Esophagus (tissue), 2 donors: ENCODE measurements around the gene NCF2. TPM values are rescaled to one million over a fixed set of nuclear protein-coding genes. Genes with fewer than 3 reads are reported as not detected.
A peak's percentile ranks its signal among the peaks of the same experiment; 100 is the strongest.
"Not testable (repeated sequence)": the region's sequence is repeated elsewhere in the genome, so short reads cannot be mapped to it uniquely, and the experiment has no call there.

Source experiments
- H3K27ac ChIP-seq, 2 donors: one replicate each; pipeline ENCODE4 v1.5.1; 2013; ENCODE audit warnings: low read depth in 2 of 2, mild to moderate bottlenecking in 2 of 2, inconsistent platforms in 1 of 2, low read length in 1 of 2, moderate library complexity in 1 of 2
- H3K27me3 ChIP-seq, 2 donors: one replicate each; pipeline ENCODE4 v1.6.1; 2013; ENCODE audit warnings: low read length in 2 of 2, control low read depth in 1 of 2, mild to moderate bottlenecking in 1 of 2; ENCODE audit not compliant: insufficient read depth in 2 of 2, control insufficient read depth in 1 of 2
- H3K36me3 ChIP-seq, 2 donors: one replicate each; pipeline ENCODE4 v1.6.1; 2013; ENCODE audit warnings: low read length in 1 of 2; ENCODE audit not compliant: control insufficient read depth in 2 of 2, insufficient read depth in 2 of 2
- H3K4me1 ChIP-seq, 2 donors: one replicate each; pipeline ENCODE4 v1.6.1; 2013; ENCODE audit warnings: low read length in 1 of 2; ENCODE audit not compliant: control insufficient read depth in 2 of 2, insufficient read depth in 2 of 2
- H3K4me3 ChIP-seq, 2 donors: one replicate each; pipeline ENCODE4 v1.5.1; 2013; ENCODE audit warnings: low read length in 2 of 2, mild to moderate bottlenecking in 2 of 2, low read depth in 1 of 2, moderate library complexity in 1 of 2
- H3K9me3 ChIP-seq, 2 donors: one replicate each; pipeline ENCODE4 v1.6.1; 2013; ENCODE audit warnings: mild to moderate bottlenecking in 2 of 2, low read depth in 1 of 2, low read length in 1 of 2, moderate library complexity in 1 of 2; ENCODE audit not compliant: control insufficient read depth in 2 of 2, insufficient read depth in 1 of 2
- WGBS, 2 donors: extraction: QIAGEN DNeasy Blood & Tissue Kit; methylation state at CpG; one replicate each; pipeline ENCODE4 v1.1.7; 2013; 5-methylcytosine and 5-hydroxymethylcytosine counted together
- polyA plus RNA-seq, 2 donors: library from polyadenylated mRNA; stranded (reverse); fragments of 200-250 nt; gene quantifications; one replicate each; pipeline ENCODE4 v1.2.3, GENCODE V29; 2013
- donor health status: healthy with polysubstance abuse.
- donor health status: Bipolar disorder and iron deficiency.

Gene NCF2
- polyA plus RNA-seq, 2 donors: 3.4 to 3.9 TPM

GRCh38 chr1:183612975-183613374 lies 22.7 kb upstream of the NCF2 start:
- not testable (repeated sequence) for H3K9me3 ChIP-seq, H3K36me3 ChIP-seq, H3K27me3 ChIP-seq, H3K4me1 ChIP-seq, H3K27ac ChIP-seq, H3K4me3 ChIP-seq
- WGBS, 2 donors: 79 to 85% methylated on average over 3 of the region's 3 CpGs

GRCh38 chr1:183612407-183612806 lies 22.1 kb upstream of the NCF2 start:
- no peak overlapping the region for H3K27ac ChIP-seq
- H3K9me3 ChIP-seq: no peaks in the 10 kb centered on the region
- H3K27me3 ChIP-seq: no peaks in the 10 kb centered on the region
- H3K36me3 ChIP-seq: no peaks in the 10 kb centered on the region
- no peak overlapping the region for H3K4me3 ChIP-seq
- H3K4me1 ChIP-seq: peaks cover 0 to 3% of the 10 kb centered on the region in 2 donors
- 52 to 77% methylated on average over 3 of the region's 3 CpGs for WGBS, 2 donors

GRCh38 chr1:183611021-183611420 lies 20.8 kb upstream of the NCF2 start:
- Histone ChIP-seq H3K9me3 (no peaks in the 10 kb centered on the region), H3K4me3 (no peak overlapping the region), H3K27ac (no peak overlapping the region), H3K27me3 (no peaks in the 10 kb centered on the region), H3K36me3 (no peaks in the 10 kb centered on the region), H3K4me1 (peaks cover 0 to 3% of the 10 kb centered on the region in 2 donors)
- 35 to 39% methylated on average over 2 of the region's 2 CpGs for WGBS, 2 donors

GRCh38 chr1:183609759-183610452 lies 19.6 kb upstream of the NCF2 start:
- Histone ChIP-seq H3K36me3 (no peaks in the 10 kb centered on the region), H3K27me3 (no peaks in the 10 kb centered on the region), H3K4me3 (no peak overlapping the region), H3K27ac (no peak overlapping the region), H3K4me1 (peaks cover 0 to 3% of the 10 kb centered on the region in 2 donors), H3K9me3 (no peaks in the 10 kb centered on the region)
- WGBS, 2 donors: 26 to 41% methylated on average over 3 of the region's 3 CpGs

- 44 to 64% methylated on average over 5 of the region's 5 CpGs for WGBS, 2 donors
- Histone ChIP-seq H3K36me3 (no peaks in the 10 kb centered on the region), H3K9me3 (no peaks in the 10 kb centered on the region), H3K27ac (peak overlapping the region; percentile 3 to 33), H3K4me3 (no peak overlapping the region), H3K4me1 (peaks cover 0 to 3% of the 10 kb centered on the region in 2 donors), H3K27me3 (no peaks in the 10 kb centered on the region)
Observed at GRCh38 chr1:183609313-183609712, 19.1 kb upstream of the NCF2 start.

- 62 to 74% methylated on average over 2 of the region's 2 CpGs for WGBS, 2 donors
- Histone ChIP-seq H3K27ac (no peak overlapping the region), H3K4me3 (no peak overlapping the region), H3K36me3 (no peaks in the 10 kb centered on the region), H3K9me3 (no peaks in the 10 kb centered on the region), H3K27me3 (no peaks in the 10 kb centered on the region), H3K4me1 (peaks cover 0 to 3% of the 10 kb centered on the region in 2 donors)
Observed at GRCh38 chr1:183607322-183607980, 17.2 kb upstream of the NCF2 start.

- H3K4me1 ChIP-seq: peaks cover 0 to 3% of the 10 kb centered on the region in 2 donors
- H3K4me3 ChIP-seq: no peak overlapping the region
- WGBS, 2 donors: 86 to 92% methylated on average over 2 of the region's 2 CpGs
- H3K36me3 ChIP-seq: no peaks in the 10 kb centered on the region
- H3K9me3 ChIP-seq: no peaks in the 10 kb centered on the region
- no peaks in the 10 kb centered on the region for H3K27me3 ChIP-seq
- H3K27ac ChIP-seq: no peak overlapping the region
Observed at GRCh38 chr1:183605904-183606303, 15.6 kb upstream of the NCF2 start.

GRCh38 chr1:183604815-183605214 lies 14.6 kb upstream of the NCF2 start:
- no peak overlapping the region for H3K4me3 ChIP-seq
- no peaks in the 10 kb centered on the region for H3K36me3 ChIP-seq
- peaks cover 0 to 2% of the 10 kb centered on the region in 2 donors for H3K4me1 ChIP-seq
- no peaks in the 10 kb centered on the region for H3K27me3 ChIP-seq
- no peaks in the 10 kb centered on the region for H3K9me3 ChIP-seq
- 87 to 88% methylated on average over 8 of the region's 8 CpGs for WGBS, 2 donors
- no peak overlapping the region for H3K27ac ChIP-seq

- no peaks in the 10 kb centered on the region for H3K27me3 ChIP-seq
- 71 to 72% methylated on average over 10 of the region's 10 CpGs for WGBS, 2 donors
- no peak overlapping the region for H3K27ac ChIP-seq
Observed at GRCh38 chr1:183604038-183604808, 14.0 kb upstream of the NCF2 start.

More at GRCh38 chr1:183604038-183604808, 14.0 kb upstream of the NCF2 start:
- H3K4me3 ChIP-seq: no peak overlapping the region
- H3K9me3 ChIP-seq: no peaks in the 10 kb centered on the region
- H3K4me1 ChIP-seq: peaks cover 0 to 2% of the 10 kb centered on the region in 2 donors
- H3K36me3 ChIP-seq: no peaks in the 10 kb centered on the region
